MCF 10A (cell line): ENCODE results near the gene UVRAG. TPM values are rescaled to one million over a fixed set of nuclear protein-coding genes. Genes with fewer than 3 reads are reported as not detected.
"Not testable (repeated sequence)": the region's sequence is repeated elsewhere in the genome, so short reads cannot be mapped to it uniquely, and the experiment has no call there.

Experiments
- BruUV-seq: library from RNA; stranded (reverse); fragments of 400-500 nt; replicated peaks from 2 replicates; lab custom pipeline; 2021; lab: Mats Ljungman, UMichigan
- CTCF ChIA-PET: fragments of 300-600 bp; sonication (Branson Sonifier 250); formaldehyde crosslinking; extraction: SDS; loops from one replicate; lab custom pipeline; 2021; ENCODE audit warnings: antibody characterized with exemption, inconsistent platforms; lab: Yijun Ruan, JAX
- POLR2A ChIA-PET: fragments of 300-600, 350-650 bp; sonication (Branson Sonifier 250); formaldehyde crosslinking; extraction: SDS; loops from one replicate; lab custom pipeline; 2020; ENCODE audit warnings: antibody characterized with exemption, inconsistent platforms; lab: Yijun Ruan, JAX
- DNase-seq: peaks from one replicate; pipeline ENCODE4 v3.0.0-alpha.2; 2018; ENCODE audit not compliant: unreplicated experiment
- H3K27ac Mint-ChIP-seq: one replicate; pipeline ENCODE4 v1.8.0; 2022; ENCODE audit warnings: mild to moderate bottlenecking, low read depth, mixed read lengths; ENCODE audit not compliant: unreplicated experiment
- H3K27me3 Mint-ChIP-seq: one replicate; pipeline ENCODE4 v1.8.0; 2022; ENCODE audit warnings: mixed read lengths; ENCODE audit not compliant: insufficient read depth, unreplicated experiment
- H3K36me3 Mint-ChIP-seq: one replicate; pipeline ENCODE4 v1.8.0; 2022; ENCODE audit warnings: mild to moderate bottlenecking, moderate library complexity, mixed read lengths; ENCODE audit not compliant: insufficient read depth, unreplicated experiment
- H3K4me1 Mint-ChIP-seq: one replicate; pipeline ENCODE4 v1.8.0; 2022; ENCODE audit warnings: mixed read lengths; ENCODE audit not compliant: insufficient read depth, unreplicated experiment
- H3K4me3 Mint-ChIP-seq: one replicate; pipeline ENCODE4 v1.8.0; 2022; ENCODE audit warnings: mild to moderate bottlenecking, moderate library complexity, mixed read lengths; ENCODE audit not compliant: unreplicated experiment
- H3K9me3 Mint-ChIP-seq: one replicate; pipeline ENCODE4 v1.8.0; 2022; ENCODE audit warnings: mixed read lengths; ENCODE audit not compliant: unreplicated experiment
- intact Hi-C: fragments of 100-400 bp; cut with micrococcal nuclease; formaldehyde crosslinking; loops from 2 replicates; pipeline ENCODE4 v1.14.1; 2022
- total RNA-seq: library from RNA; stranded (reverse); gene quantifications from 2 replicates; pipeline ENCODE4 v1.2.3, GENCODE V29; 2022
- TF ChIP-seq, protein P1 (sequence below): fragments of 200-600 bp; IDR thresholded peaks from one replicate; pipeline ENCODE4 v1.8.0; 2022; ENCODE audit warnings: antibody characterized with exemption, mild to moderate bottlenecking; ENCODE audit not compliant: unreplicated experiment

Gene UVRAG
- total RNA-seq, 1 experiment from 2014 or later, result 12.4 TPM

DNA sequence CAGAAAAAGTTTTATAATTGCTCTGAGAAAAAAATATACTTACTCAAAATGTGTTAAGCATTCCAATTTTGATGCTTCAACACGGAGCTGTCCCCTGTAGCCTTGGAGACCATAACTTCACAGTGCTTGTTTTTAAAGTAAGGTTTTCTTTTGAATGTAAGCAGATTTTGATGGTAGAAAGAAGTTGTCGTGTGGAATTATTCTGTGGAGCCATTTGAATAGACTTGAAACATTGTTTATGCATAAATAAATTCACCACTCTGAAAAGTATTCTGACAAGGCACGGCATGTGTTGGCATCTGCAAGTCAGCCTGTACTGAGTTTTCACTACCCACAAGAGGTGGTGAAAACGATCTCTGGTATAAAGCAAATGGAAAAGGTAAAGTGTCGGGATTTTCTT, 115.5 kb downstream of the UVRAG start:
- ChIA-PET CTCF (no interaction called here), POLR2A (interaction anchor here (0.7 kb wide), 1 partner anchor 57 kb away, joined by 3 read pairs; no protein-coding TSS in a partner anchor)
- H3K4me3 Mint-ChIP-seq, result no peak overlapping the region
- no peaks in the 10 kb centered on the region for H3K27me3 Mint-ChIP-seq
- H3K9me3 Mint-ChIP-seq, result no peaks in the 10 kb centered on the region
- peaks cover 18% of the 10 kb centered on the region for H3K36me3 Mint-ChIP-seq
- no TSS peak for BruUV-seq
- H3K4me1 Mint-ChIP-seq, result peaks cover 23% of the 10 kb centered on the region
- H3K27ac Mint-ChIP-seq, result no peak overlapping the region
- no peak for DNase-seq
- TF ChIP-seq, protein P1, sequence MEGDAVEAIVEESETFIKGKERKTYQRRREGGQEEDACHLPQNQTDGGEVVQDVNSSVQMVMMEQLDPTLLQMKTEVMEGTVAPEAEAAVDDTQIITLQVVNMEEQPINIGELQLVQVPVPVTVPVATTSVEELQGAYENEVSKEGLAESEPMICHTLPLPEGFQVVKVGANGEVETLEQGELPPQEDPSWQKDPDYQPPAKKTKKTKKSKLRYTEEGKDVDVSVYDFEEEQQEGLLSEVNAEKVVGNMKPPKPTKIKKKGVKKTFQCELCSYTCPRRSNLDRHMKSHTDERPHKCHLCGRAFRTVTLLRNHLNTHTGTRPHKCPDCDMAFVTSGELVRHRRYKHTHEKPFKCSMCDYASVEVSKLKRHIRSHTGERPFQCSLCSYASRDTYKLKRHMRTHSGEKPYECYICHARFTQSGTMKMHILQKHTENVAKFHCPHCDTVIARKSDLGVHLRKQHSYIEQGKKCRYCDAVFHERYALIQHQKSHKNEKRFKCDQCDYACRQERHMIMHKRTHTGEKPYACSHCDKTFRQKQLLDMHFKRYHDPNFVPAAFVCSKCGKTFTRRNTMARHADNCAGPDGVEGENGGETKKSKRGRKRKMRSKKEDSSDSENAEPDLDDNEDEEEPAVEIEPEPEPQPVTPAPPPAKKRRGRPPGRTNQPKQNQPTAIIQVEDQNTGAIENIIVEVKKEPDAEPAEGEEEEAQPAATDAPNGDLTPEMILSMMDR, result no peak
- intact Hi-C loops, result no loop called here

DNA sequence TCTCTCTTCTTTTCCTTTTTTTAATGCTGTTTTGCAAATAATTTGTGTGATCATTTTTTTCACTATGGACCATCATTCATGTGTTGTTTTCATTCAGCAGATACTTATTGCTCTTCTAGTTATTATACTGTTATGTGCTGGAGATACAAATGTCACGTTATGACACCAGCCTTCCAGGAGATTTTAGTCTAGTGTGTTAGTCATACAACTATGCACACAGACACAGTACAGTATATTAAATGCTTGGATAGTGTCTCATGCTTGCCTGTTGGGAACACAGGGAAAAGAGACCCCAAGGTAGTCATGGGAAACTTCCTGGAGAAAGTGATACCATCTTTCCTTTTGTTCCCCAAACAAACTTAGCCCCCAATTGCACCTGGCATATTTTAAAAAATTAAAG, 116.1 kb downstream of the UVRAG start:
- TF ChIP-seq, protein P1, result no peak
- ChIA-PET POLR2A (no interaction called here), CTCF (no interaction called here)
- peaks cover 17% of the 10 kb centered on the region for H3K4me1 Mint-ChIP-seq
- no peak overlapping the region for H3K27ac Mint-ChIP-seq
- no peak for DNase-seq
- H3K27me3 Mint-ChIP-seq, result no peaks in the 10 kb centered on the region
- intact Hi-C loops, result no loop called here
- no peaks in the 10 kb centered on the region for H3K9me3 Mint-ChIP-seq
- peaks cover 18% of the 10 kb centered on the region for H3K36me3 Mint-ChIP-seq
- BruUV-seq, result no TSS peak
- H3K4me3 Mint-ChIP-seq, result no peak overlapping the region

DNA sequence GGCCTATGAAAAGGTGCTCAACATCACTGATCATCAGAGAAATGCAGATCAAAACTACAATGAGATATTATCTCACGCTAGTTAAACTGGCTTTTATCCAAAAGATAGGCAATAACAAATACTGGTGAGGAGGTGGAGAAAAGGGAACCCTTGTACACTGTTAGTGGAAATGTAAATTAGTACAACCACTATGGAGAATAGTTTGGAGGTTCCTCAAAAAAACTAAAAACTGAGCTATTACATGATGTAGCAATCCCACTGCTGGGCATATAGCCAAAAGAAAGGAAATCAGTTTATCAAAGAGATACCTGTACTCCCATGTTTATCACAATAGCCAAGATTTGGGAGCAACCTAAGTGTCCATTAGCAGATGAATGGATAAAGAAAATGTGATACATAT, 118.7 kb downstream of the UVRAG start:
- H3K27ac Mint-ChIP-seq, H3K27me3 Mint-ChIP-seq, DNase-seq, intact Hi-C loops, H3K9me3 Mint-ChIP-seq, POLR2A ChIA-PET, H3K4me3 Mint-ChIP-seq, H3K4me1 Mint-ChIP-seq, BruUV-seq: not testable (repeated sequence)
- peaks cover 12% of the 10 kb centered on the region for H3K36me3 Mint-ChIP-seq
- CTCF ChIA-PET, result interaction anchor here (0.6 to 1.3 kb wide), 2 partner anchors 10 to 47 kb away, joined by 3 read pairs; no protein-coding TSS in a partner anchor

DNA sequence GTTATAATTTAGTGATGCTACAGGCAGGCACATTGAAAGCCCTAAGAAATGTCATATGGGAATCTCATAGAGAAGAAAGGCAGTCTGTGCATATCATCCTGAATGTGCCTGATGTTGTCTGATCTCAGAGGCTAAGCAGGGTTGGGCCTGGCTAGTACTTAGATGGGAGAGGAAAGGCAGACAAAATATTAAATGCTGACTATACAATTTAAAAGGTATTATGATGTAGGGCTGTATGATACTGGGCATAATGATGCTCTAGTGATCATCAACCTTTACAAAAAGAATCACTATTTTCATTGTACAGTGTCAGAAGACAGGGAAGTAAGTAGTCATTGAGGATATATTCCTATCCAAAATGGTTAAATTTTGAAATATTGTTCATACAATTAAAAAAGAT, 119.8 kb downstream of the UVRAG start:
- H3K36me3 Mint-ChIP-seq, result peaks cover 12% of the 10 kb centered on the region
- DNase-seq, result no peak
- H3K9me3 Mint-ChIP-seq, result no peaks in the 10 kb centered on the region
- ChIA-PET CTCF (no interaction called here), POLR2A (no interaction called here)
- TF ChIP-seq, protein P1, result no peak
- intact Hi-C loops, result no loop called here
- no peak overlapping the region for H3K27ac Mint-ChIP-seq
- H3K27me3 Mint-ChIP-seq, result no peaks in the 10 kb centered on the region
- peaks cover 5% of the 10 kb centered on the region for H3K4me1 Mint-ChIP-seq
- BruUV-seq, result no TSS peak
- H3K4me3 Mint-ChIP-seq, result no peak overlapping the region

DNA sequence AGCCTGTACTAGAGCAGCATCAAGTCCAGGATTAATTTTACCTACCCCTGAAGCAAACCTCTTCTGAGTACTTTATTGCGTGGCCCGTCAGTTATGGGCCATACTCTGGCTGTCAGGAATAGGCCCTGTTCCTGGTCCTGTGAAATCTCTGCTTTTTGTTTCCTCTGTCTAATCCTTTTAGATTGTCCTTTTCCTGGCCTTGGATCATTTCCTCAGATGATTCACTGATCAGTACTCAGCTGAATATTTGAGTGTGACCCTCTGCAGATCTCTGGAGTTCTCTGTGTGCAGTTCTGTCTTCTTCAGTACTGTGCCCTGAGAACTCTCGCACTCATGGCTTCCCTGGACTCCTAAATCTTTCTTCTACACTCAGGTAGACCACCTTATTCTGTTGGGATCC, 123.5 kb downstream of the UVRAG start:
- Mint-ChIP-seq H3K4me1 (no peaks in the 10 kb centered on the region), H3K9me3 (no peaks in the 10 kb centered on the region), H3K36me3 (no peaks in the 10 kb centered on the region), H3K27me3 (no peaks in the 10 kb centered on the region), H3K27ac (no peak overlapping the region), H3K4me3 (no peak overlapping the region)
- TF ChIP-seq, protein P1, result no peak
- ChIA-PET CTCF (no interaction called here), POLR2A (no interaction called here)
- no peak for DNase-seq
- intact Hi-C loops, result no loop called here
- BruUV-seq, result no TSS peak
